MM.1S (cell line): ENCODE measurements around the gene TMEM135.

ENCODE experiments used
- EZH2 ChIP-seq: fragments of 300-600 bp; sonication (generic); optimal IDR thresholded peaks from 2 replicates; pipeline ENCODE3; 2017; ENCODE audit warnings: low read depth, mild to moderate bottlenecking, antibody characterized with exemption, low read length, mixed read lengths
- TF ChIP-seq, protein P1 (sequence below): fragments of 300-600 bp; sonication (generic); IDR thresholded peaks from 2 replicates; pipeline ENCODE4 v1.5.1; 2016; ENCODE audit warnings: antibody characterized with exemption, low read length, mixed read lengths

DNA sequence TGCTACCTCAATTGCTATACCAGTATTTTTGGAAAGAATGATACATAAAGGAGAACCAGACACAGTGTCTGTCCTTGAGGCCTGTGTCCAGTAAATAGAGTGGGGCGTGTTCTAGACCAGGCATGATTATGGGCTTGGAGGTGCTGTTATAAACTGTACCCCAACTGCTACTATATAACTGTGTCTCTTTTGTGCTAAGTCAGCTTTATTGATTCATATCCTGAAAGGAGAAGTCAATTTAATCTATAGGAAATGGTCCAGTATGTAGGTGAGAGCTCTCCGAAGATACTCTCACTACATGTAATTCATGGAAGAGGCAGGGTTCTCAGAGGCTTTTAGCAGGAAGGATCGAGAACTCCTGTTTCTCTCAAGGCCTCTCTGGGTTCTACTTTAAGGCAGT, 334.3 kb downstream of the TMEM135 start:
- TF ChIP-seq, protein P1, sequence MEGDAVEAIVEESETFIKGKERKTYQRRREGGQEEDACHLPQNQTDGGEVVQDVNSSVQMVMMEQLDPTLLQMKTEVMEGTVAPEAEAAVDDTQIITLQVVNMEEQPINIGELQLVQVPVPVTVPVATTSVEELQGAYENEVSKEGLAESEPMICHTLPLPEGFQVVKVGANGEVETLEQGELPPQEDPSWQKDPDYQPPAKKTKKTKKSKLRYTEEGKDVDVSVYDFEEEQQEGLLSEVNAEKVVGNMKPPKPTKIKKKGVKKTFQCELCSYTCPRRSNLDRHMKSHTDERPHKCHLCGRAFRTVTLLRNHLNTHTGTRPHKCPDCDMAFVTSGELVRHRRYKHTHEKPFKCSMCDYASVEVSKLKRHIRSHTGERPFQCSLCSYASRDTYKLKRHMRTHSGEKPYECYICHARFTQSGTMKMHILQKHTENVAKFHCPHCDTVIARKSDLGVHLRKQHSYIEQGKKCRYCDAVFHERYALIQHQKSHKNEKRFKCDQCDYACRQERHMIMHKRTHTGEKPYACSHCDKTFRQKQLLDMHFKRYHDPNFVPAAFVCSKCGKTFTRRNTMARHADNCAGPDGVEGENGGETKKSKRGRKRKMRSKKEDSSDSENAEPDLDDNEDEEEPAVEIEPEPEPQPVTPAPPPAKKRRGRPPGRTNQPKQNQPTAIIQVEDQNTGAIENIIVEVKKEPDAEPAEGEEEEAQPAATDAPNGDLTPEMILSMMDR, result no peak
- TF ChIP-seq EZH2, result no peak
